ENCODE measurements around the gene KRT82.

DNA sequence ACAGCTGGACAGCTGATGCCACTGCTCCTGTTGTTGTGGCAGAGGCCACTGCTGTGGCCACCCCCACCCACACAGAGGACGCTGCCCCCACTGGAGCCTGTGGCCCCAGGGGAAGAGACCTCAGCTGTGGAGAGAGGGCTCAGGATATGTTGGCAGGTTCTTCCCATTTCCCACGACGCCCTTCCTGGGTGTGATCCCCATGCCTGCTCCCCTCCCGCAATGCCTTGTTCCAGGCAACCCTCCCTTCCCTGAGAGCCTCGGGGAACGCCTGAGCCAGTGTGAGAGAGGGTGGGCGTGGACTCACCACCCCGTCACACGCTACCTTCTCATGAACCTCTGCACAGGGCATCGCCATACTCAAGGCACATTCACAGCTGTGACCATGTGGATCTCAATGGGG lies 5.7 kb upstream of the KRT82 start:
- TF ChIP-seq POLR2AphosphoS5 (IDR thresholded peaks at IDR 0.05) = no peak
- TF ChIP-seq, protein P1, sequence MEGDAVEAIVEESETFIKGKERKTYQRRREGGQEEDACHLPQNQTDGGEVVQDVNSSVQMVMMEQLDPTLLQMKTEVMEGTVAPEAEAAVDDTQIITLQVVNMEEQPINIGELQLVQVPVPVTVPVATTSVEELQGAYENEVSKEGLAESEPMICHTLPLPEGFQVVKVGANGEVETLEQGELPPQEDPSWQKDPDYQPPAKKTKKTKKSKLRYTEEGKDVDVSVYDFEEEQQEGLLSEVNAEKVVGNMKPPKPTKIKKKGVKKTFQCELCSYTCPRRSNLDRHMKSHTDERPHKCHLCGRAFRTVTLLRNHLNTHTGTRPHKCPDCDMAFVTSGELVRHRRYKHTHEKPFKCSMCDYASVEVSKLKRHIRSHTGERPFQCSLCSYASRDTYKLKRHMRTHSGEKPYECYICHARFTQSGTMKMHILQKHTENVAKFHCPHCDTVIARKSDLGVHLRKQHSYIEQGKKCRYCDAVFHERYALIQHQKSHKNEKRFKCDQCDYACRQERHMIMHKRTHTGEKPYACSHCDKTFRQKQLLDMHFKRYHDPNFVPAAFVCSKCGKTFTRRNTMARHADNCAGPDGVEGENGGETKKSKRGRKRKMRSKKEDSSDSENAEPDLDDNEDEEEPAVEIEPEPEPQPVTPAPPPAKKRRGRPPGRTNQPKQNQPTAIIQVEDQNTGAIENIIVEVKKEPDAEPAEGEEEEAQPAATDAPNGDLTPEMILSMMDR (IDR thresholded peaks at IDR 0.05) = no peak
